Thyroid gland (tissue), 4 donors: ENCODE results near the gene ANGPTL4. TPM values are rescaled to one million over a fixed set of nuclear protein-coding genes. Genes with fewer than 3 reads are reported as not detected.

ENCODE experiments used
- DNase-seq, 2 donors: peaks; one replicate each; pipeline ENCODE4 v3.0.0-alpha.2; 2019
- H3K27ac ChIP-seq, 3 donors: fragments of 200-600 bp; sonication (generic); 1 replicate in 2 of 3; 2 replicates in 1 of 3; pipeline ENCODE4 v1.5.1; 2016 to 2019; ENCODE audit warnings: mild to moderate bottlenecking in 1 of 3, moderate library complexity in 1 of 3
- H3K27me3 ChIP-seq: fragments of 200-600 bp; sonication (generic); one replicate; pipeline ENCODE4 v1.5.1; 2019
- H3K36me3 ChIP-seq, 2 donors: fragments of 200-600 bp; sonication (generic); one replicate each; pipeline ENCODE4 v1.5.1; 2016 to 2019
- H3K4me1 ChIP-seq, 2 donors: fragments of 200-600 bp; sonication (generic); one replicate each; pipeline ENCODE4 v1.5.1; 2017 to 2019
- H3K4me3 ChIP-seq, 3 donors: fragments of 200-600 bp; sonication (generic); replicated peaks in 1 of 3; 1 replicate in 2 of 3; 2 replicates in 1 of 3; pipeline ENCODE4 v1.5.1; 2016; ENCODE audit warnings: mild to moderate bottlenecking in 1 of 3
- H3K9me3 ChIP-seq: fragments of 200-600 bp; sonication (generic); one replicate; pipeline ENCODE4 v1.5.1; 2017
- CTCF ChIP-seq, 6 experiments: fragments of 200-600 bp in 3 of 6; fragments of 450-650 bp in 3 of 6; sonication (generic) in 3 of 6; IDR thresholded peaks; one replicate each; pipeline ENCODE4 v1.5.1; 2016 to 2019; ENCODE audit warnings: antibody characterized with exemption in 6 of 6, mild to moderate bottlenecking in 2 of 6, inconsistent platforms in 1 of 6, moderate library complexity in 1 of 6
- POLR2A ChIP-seq, 2 donors: fragments of 450-650 bp; IDR thresholded peaks; one replicate each; pipeline ENCODE4 v1.6.1; 2017; ENCODE audit warnings: antibody characterized with exemption in 2 of 2, mild to moderate bottlenecking in 2 of 2, moderate library complexity in 1 of 2
- WGBS, 2 donors: methylation state at CpG; one replicate each; pipeline ENCODE4 v1.1.5; 2017; 5-methylcytosine and 5-hydroxymethylcytosine counted together
- intact Hi-C: fragments of 100-400 bp; cut with DNase I; formaldehyde crosslinking; loops from one replicate; pipeline ENCODE4 v1.15.1; 2023
- total RNA-seq, 4 donors: library from RNA; depleted of rRNA; stranded (reverse); fragments of >200 nt; gene quantifications; one replicate each; pipeline ENCODE4 v1.2.3, GENCODE V29; 2016

The ANGPTL4 gene
- total RNA-seq, 4 donors from 2014 or later, result 19.9 to 99.8 (median 46.6) TPM

- TF ChIP-seq POLR2A (IDR thresholded peaks at IDR 0.05) (no peak), CTCF (IDR thresholded peaks at IDR 0.05) (no peak)
- Histone ChIP-seq H3K9me3 (no peaks in the 10 kb centered on the region), H3K4me1 (peaks cover 42 to 59% of the 10 kb centered on the region in 2 donors), H3K27me3 (no peaks in the 10 kb centered on the region), H3K27ac (no peak overlapping the region), H3K36me3 (no peaks in the 10 kb centered on the region), H3K4me3 (no peak overlapping the region)
- no peak for DNase-seq
- intact Hi-C loops, result no loop called here
- 92 to 94% methylated on average over 16 of the region's 16 CpGs for WGBS, 2 donors
Measured at GRCh38 chr19:8387688-8388611, 24.0 kb downstream of the ANGPTL4 start.

- H3K36me3 ChIP-seq, result no peaks in the 10 kb centered on the region
- TF ChIP-seq CTCF (IDR thresholded peaks at IDR 0.05) (no peak), POLR2A (IDR thresholded peaks at IDR 0.05) (no peak)
- no peak overlapping the region for H3K4me3 ChIP-seq
- no peak for DNase-seq
- H3K4me1 ChIP-seq, result peaks cover 49 to 65% of the 10 kb centered on the region in 2 donors
- 61 to 66% methylated on average over 2 of the region's 2 CpGs for WGBS, 2 donors
- intact Hi-C loops, result no loop called here
- no peaks in the 10 kb centered on the region for H3K27me3 ChIP-seq
- H3K27ac ChIP-seq, result no peak overlapping the region
- H3K9me3 ChIP-seq, result no peaks in the 10 kb centered on the region
Measured at GRCh38 chr19:8388612-8388958, 24.6 kb downstream of the ANGPTL4 start.

GRCh38 chr19:8389891-8390616, 26.1 kb downstream of the ANGPTL4 start, which contains the start of gene RAB11B:
Gene RAB11B (plus strand): TSS chr19:8390360. CDS start chr19:8390417, 57 bp downstream.
- WGBS, 2 donors, result 0% methylated on average over 29 to 49 of the region's 70 CpGs
- peak; percentile 100 for DNase-seq
- H3K9me3 ChIP-seq, result no peaks in the 10 kb centered on the region
- H3K36me3 ChIP-seq, result no peaks in the 10 kb centered on the region
- H3K4me3 ChIP-seq, result peak within 1 kb of the TSS; percentile 91 to 100 (median 98)
- peak; percentile 48 to 88 for TF ChIP-seq POLR2A (IDR thresholded peaks at IDR 0.05)
- no peak for TF ChIP-seq CTCF (IDR thresholded peaks at IDR 0.05)
- peak within 1 kb of the TSS; percentile 100 for H3K27ac ChIP-seq
- intact Hi-C loops, result no loop called here
- peaks cover 61 to 65% of the 10 kb centered on the region in 2 donors for H3K4me1 ChIP-seq
- H3K27me3 ChIP-seq, result no peaks in the 10 kb centered on the region

- peak overlapping the region; percentile 91 to 100 (median 98) for H3K4me3 ChIP-seq
- TF ChIP-seq CTCF (IDR thresholded peaks at IDR 0.05) (no peak), POLR2A (IDR thresholded peaks at IDR 0.05) (no peak)
- peaks cover 61 to 65% of the 10 kb centered on the region in 2 donors for H3K4me1 ChIP-seq
- H3K27ac ChIP-seq, result peak overlapping the region; percentile 100
- no peaks in the 10 kb centered on the region for H3K27me3 ChIP-seq
- peak; percentile 91 for DNase-seq
- no peaks in the 10 kb centered on the region for H3K36me3 ChIP-seq
- no peaks in the 10 kb centered on the region for H3K9me3 ChIP-seq
- 3 to 4% methylated on average over 6 to 17 of the region's 28 CpGs for whole genome bisulfite sequencing, 2 donors
- intact Hi-C loops, result no loop called here
Measured at GRCh38 chr19:8390617-8390981, 26.6 kb downstream of the ANGPTL4 start.
